Cortex of kidney (tissue), 1 donor: ENCODE results near the gene FGGY.
"Not testable (repeated sequence)": the region's sequence is repeated elsewhere in the genome, so short reads cannot be mapped to it uniquely, and the experiment has no call there.

Experiments
- DNase-seq: peaks from one replicate; lab custom pipeline; 2025; lab: John Stamatoyannopoulos, UW

The FGGY gene

DNA sequence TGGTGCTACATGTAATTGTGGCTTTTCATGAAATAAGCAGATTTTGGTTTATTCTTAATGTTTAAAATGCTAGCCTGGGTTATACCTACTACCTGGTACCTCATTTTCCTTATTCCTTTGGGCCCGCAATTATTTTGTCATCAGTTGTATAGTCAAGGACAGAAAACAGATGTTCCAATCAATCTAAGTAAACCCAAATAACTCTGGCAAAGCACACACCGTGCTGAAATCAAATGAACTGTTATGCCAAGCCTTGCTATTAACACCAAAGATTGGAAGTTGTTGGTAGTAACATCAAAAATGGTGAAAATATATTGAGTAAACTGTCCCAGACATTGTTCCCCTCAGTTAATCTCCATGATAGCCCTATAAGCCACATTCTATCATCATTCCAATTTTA, 248.9 kb downstream of the FGGY start:
- DNase-seq: no peak

- no peak for DNase-seq
Measured at GRCh38 chr1:59549066-59549837, 252.4 kb downstream of the FGGY start.

- DNase-seq: no peak
Measured at GRCh38 chr1:59549903-59550302, 253.0 kb downstream of the FGGY start.

GRCh38 chr1:59552007-59552406, 255.1 kb downstream of the FGGY start:
- DNase-seq: no peak

GRCh38 chr1:59553371-59553770, 256.5 kb downstream of the FGGY start:
- DNase-seq: no peak

DNA sequence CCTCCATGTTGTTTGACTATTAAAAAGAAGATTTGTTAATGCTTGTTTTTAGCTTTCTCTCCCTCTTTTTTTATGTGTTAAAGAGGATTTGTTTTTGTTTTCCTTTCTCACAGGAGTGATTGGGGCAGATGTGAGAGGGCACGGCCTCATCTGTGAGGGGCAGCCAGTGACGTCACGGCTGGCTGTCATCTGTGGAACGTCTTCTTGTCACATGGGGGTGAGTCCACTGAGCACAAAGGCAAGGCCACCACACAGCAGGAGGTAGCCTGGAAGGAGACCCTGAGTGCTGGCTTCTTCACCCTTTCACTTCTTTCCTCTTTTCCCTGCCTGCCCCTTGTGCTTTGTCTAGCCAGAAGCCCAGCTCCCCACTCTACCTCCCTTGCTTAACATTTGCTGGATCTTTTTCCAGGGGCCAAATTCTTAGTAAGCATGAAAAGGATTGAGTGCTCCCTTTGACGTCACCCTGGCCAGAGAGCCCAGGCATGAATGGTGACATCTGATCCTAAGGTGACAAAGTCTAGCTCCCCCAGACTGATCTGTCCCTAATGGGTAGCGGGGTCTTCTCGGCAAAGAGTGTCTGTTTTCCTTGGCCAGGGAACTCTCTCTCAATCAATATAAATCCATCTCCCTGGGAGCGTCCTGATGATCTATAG, 257.2 kb downstream of the FGGY start:
- no peak for DNase-seq

GRCh38 chr1:59554752-59555151, 257.9 kb downstream of the FGGY start:
- no peak for DNase-seq

- no peak for DNase-seq
Measured at GRCh38 chr1:59556398-59556797, 259.5 kb downstream of the FGGY start.

GRCh38 chr1:59556802-59557548, 260.1 kb downstream of the FGGY start:
- DNase-seq: no peak

DNA sequence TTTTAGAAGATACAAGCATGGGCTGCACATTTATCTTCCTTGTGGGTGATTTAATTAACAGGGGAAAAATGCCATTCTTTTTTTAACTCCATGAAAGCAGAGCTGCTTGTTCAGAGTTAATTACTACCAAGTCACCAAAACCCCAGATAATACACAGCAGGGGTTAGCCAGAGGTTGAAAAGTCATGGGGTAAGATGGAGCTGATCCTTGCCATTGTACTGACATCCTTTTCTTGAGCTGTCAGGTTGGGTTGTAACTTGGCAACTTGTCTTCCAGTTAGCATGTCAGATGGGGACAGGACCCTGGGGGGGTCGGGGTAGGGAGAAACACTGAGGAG, 260.6 kb downstream of the FGGY start:
- DNase-seq: no peak

GRCh38 chr1:59558580-59558979, 261.7 kb downstream of the FGGY start:
- DNase-seq: not testable (repeated sequence)

DNA sequence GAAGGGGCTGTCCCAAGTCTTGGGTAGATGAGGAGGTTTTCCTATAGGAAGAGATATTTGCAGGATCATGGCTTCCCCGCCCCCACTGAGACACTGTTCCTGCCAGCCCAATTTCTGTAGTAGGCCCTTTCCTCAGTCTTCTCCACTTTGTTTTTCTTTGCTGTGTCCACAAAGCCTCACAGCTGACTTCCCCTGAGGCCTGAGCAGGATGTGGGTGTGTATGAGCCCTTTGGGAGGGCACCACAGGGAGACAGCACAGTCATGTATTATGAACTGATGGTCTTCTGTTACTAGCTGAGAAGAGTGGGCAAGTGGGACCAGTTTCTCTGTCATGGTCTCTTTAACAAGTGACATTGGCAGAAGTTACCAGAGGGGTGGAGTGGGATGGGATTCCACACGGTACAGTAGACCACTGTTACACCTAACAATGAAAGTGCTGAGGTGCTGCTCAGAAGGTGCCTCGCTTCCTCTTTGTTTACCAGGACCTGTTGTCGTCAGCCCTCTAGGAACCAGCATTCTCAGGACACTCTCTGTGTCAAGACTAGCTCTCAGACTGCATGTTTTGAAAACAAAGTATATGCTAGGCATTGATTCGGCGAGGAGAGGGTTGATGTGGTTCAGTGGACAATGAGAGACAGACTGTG, 264.0 kb downstream of the FGGY start:
- no peak for DNase-seq

GRCh38 chr1:59561796-59562195, 264.9 kb downstream of the FGGY start:
- no peak for DNase-seq

- no peak for DNase-seq
Measured at GRCh38 chr1:59564192-59564891, 267.4 kb downstream of the FGGY start.

DNA sequence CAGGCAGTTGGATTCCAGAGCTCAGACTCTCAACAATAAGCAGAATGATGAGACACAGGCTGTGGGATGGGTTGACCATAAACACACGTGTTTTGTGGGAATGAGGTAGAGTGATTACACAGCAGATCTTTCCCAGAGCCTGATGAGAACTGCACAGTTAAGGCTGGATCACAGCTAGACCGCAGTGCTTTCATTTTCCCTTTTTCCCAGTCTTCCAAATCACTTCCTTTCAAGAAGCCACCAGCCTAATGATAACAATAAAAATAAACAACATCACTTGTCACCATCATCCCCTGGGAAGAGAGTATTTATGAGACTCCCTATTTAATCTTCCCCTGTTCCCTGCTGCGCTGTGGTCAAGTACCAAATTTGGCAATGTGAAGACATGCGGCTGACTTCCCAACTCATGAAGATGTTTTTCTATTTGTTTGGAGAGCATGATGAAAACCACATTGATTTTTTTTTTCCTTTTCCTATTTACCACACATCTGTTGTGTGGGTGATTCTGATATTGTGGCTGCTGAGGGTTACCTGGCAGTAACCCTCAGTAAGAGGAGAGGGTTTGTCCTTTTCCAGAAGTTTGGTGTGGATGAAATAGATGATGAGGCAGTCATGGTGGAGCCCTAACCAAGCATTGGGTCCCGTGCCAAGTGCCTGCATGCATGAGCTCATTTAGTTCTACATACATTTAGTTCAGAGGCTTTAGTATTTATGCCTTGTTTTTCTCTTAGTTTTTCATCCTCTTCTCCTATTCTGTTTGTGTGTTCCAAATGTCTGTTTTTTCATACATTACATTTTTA, 268.9 kb downstream of the FGGY start:
- DNase-seq: no peak

DNA sequence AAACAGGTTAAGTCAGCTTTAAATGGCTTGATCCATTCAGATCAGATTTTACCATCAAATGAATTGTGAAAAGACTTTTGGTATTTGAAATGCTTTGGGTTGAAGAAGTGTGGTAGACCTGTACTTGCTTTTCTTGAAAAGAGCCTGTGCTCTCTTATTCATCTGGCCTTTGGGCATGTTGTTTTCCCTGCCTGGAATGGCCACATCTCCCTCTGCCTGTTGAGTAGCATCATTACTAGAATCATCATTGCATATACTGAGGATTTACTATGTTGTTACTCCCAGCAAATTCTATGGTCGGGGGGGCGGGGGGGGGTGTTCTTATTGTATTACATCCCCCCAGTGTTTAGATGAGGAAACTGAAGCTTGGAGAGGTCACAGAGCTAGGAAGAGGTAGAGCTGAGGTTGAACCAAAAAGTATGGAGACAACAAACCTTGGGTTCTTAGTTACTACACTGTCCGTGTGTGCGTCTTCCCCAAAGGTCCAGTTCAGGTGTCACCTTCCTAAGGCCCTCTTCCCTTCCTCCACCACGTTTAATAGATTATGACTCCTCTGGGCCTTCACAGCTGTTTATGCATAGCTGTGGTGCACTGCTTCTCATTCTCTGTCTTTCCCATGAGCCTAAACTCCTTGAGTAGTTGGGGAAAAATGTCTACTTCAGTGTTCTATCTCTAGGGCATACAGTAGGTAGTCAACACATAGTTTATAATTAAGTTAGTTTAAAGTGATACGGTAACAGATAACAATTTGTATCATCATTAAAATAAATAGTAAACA, 271.5 kb downstream of the FGGY start:
- no peak for DNase-seq

DNA sequence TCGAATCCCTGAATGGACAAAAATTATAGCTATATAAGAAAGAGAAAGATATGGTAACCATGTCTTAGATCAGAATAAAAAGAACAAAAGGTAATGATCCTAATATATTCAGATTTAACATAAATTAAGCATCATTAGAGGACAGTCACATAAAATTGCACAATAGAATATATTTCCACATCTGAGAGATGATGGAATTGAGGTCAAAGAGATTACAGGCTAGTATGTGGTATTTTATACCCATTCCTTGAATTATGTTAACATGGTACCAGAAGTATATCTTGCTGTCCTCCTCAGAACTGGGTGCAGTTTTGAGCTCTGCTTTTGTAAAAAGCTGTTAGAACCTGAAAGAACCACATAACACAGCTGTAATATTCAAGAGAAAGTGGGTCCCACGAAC, 272.3 kb downstream of the FGGY start:
- no peak for DNase-seq

DNA sequence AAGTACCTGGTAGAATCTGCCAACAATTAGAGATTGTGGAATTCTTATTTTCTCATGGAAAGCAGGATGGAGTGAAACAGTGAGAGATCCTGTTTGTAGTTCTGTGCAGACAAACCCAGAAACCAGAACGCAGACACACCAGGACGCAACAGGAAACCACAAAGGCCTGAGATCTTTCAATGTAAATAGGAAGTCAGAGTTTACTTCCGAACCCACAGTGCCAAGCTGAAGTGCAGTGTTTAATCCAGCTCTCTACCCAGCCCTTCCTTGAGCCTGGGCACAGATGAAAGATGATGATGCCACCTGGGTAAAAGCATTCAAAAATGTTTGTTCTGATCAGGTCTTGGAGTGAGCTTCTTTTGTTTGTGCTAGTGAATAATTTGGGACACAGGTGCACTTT, 273.6 kb downstream of the FGGY start:
- no peak for DNase-seq

GRCh38 chr1:59574085-59574484, 277.2 kb downstream of the FGGY start:
- DNase-seq: no peak

- no peak for DNase-seq
Measured at GRCh38 chr1:59577774-59578173, 280.9 kb downstream of the FGGY start.
